Ishikawa (cell line): ENCODE measurements around the gene HLA-B.
A peak's percentile ranks its signal among the peaks of the same experiment; 100 is the strongest.

Experiments used
- CREB1 ChIP-seq: IDR thresholded peaks from 2 replicates; pipeline ENCODE4 v1.6.1; 2012; ENCODE audit warnings: low read depth
- EP300 ChIP-seq: IDR thresholded peaks from 2 replicates; pipeline ENCODE4 v1.6.1; 2012; ENCODE audit warnings: borderline replicate concordance
- FOXM1 ChIP-seq: IDR thresholded peaks from 2 replicates; pipeline ENCODE4 v1.6.1; 2012; ENCODE audit warnings: low read depth, borderline replicate concordance
- NFIC ChIP-seq: IDR thresholded peaks from 2 replicates; pipeline ENCODE4 v1.6.1; 2012
- RAD21 ChIP-seq: IDR thresholded peaks from 2 replicates; pipeline ENCODE4 v1.6.1; 2012; ENCODE audit warnings: low read depth
- TAF1 ChIP-seq: IDR thresholded peaks from 2 replicates; pipeline ENCODE4 v1.6.1; 2012; ENCODE audit warnings: low read depth, mild to moderate bottlenecking
- TCF12 ChIP-seq: IDR thresholded peaks from 2 replicates; pipeline ENCODE4 v1.6.1; 2012; ENCODE audit warnings: low read depth
- TEAD4 ChIP-seq: IDR thresholded peaks from 2 replicates; pipeline ENCODE4 v1.6.1; 2012
- YY1 ChIP-seq: IDR thresholded peaks from 2 replicates; pipeline ENCODE4 v1.6.1; 2012; ENCODE audit warnings: low read depth
- ZBTB7A ChIP-seq: IDR thresholded peaks from 2 replicates; pipeline ENCODE4 v1.6.1; 2012; ENCODE audit warnings: low read depth
- TF ChIP-seq, protein P1 (sequence below): IDR thresholded peaks from 2 replicates; pipeline ENCODE4 v1.6.1; 2012
- TF ChIP-seq, protein P2 (sequence below): IDR thresholded peaks from 2 replicates; pipeline ENCODE4 v1.6.1; 2012; ENCODE audit warnings: low read depth, mild to moderate bottlenecking
- TF ChIP-seq, protein P3 (sequence below): IDR thresholded peaks from 2 replicates; pipeline ENCODE4 v1.6.1; 2012

DNA sequence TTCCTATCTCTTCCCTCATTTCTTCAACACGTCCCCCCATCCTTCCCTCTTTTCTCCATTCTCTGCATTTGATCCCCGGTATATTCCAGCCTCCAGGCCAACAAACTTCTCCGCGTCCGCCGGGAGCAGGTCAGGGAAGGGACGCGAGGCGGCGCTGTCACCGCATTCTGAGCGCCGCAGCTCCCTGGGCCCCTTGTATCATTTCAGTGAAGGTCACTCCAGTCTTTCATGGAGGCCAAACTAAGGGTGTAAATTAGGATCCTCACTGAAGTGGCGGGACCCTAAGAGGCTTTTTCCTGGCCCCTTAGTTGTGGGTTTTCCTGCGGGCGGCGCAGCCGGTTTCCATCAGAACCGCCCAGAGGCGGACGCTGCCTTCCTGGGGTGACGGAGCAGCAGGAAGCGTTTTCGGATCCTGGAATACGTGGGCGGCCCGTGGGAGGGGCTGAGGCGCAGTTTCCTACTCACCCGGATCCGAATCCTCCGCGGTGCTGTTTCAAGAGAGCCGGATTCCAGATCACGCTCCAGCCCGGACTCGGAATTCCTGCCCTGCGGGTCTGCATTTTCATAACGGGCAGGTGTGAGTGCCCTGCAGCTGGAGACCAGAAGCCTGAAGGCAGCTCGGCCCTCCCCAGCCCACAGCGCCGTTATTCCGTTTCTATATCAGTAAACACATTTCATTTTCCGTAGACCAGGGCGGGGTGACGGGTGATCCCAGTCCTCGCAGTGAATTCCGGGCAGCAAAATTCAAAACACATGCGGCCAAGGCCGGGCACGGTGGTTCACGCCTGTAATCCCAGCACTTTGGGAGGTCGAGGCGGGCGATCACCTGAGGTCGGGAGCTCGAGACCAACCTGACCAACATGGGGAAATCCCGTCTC lies 42.8 kb upstream of the HLA-B start:
- TF ChIP-seq, protein P1, sequence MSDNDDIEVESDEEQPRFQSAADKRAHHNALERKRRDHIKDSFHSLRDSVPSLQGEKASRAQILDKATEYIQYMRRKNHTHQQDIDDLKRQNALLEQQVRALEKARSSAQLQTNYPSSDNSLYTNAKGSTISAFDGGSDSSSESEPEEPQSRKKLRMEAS, result no peak; the same call in 1 of the 2 replicates
- TF ChIP-seq ZBTB7A (no peak), EP300 (no peak), NFIC (no peak), TAF1 (peak; percentile 54; the same call in 1 of the 2 replicates), RAD21 (peak; percentile 81), YY1 (no peak), TCF12 (no peak), CREB1 (0 out of 2 replicates have a peak, but pooled peaks have one; percentile 9), FOXM1 (no peak), TEAD4 (peak; percentile 59; the same call in 1 of the 2 replicates)
- TF ChIP-seq, protein P2, sequence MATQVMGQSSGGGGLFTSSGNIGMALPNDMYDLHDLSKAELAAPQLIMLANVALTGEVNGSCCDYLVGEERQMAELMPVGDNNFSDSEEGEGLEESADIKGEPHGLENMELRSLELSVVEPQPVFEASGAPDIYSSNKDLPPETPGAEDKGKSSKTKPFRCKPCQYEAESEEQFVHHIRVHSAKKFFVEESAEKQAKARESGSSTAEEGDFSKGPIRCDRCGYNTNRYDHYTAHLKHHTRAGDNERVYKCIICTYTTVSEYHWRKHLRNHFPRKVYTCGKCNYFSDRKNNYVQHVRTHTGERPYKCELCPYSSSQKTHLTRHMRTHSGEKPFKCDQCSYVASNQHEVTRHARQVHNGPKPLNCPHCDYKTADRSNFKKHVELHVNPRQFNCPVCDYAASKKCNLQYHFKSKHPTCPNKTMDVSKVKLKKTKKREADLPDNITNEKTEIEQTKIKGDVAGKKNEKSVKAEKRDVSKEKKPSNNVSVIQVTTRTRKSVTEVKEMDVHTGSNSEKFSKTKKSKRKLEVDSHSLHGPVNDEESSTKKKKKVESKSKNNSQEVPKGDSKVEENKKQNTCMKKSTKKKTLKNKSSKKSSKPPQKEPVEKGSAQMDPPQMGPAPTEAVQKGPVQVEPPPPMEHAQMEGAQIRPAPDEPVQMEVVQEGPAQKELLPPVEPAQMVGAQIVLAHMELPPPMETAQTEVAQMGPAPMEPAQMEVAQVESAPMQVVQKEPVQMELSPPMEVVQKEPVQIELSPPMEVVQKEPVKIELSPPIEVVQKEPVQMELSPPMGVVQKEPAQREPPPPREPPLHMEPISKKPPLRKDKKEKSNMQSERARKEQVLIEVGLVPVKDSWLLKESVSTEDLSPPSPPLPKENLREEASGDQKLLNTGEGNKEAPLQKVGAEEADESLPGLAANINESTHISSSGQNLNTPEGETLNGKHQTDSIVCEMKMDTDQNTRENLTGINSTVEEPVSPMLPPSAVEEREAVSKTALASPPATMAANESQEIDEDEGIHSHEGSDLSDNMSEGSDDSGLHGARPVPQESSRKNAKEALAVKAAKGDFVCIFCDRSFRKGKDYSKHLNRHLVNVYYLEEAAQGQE, result no peak
- TF ChIP-seq, protein P3, sequence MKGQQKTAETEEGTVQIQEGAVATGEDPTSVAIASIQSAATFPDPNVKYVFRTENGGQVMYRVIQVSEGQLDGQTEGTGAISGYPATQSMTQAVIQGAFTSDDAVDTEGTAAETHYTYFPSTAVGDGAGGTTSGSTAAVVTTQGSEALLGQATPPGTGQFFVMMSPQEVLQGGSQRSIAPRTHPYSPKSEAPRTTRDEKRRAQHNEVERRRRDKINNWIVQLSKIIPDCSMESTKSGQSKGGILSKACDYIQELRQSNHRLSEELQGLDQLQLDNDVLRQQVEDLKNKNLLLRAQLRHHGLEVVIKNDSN, result no peak
